Astrocyte of the cerebellum (primary cell): ENCODE data around the gene DNAJC21.
"Not testable (repeated sequence)": the region's sequence is repeated elsewhere in the genome, so short reads cannot be mapped to it uniquely, and the experiment has no call there.

Experiments
- DNase-seq: peaks from one replicate; pipeline ENCODE4 v3.0.0-alpha.2; 2011; ENCODE audit warnings: low read depth
- H3K4me3 ChIP-seq: 2 replicates; pipeline ENCODE4 v1.5.1; 2011; ENCODE audit warnings: mild to moderate bottlenecking, low read depth, low read length, moderate library complexity
- CTCF ChIP-seq: IDR thresholded peaks from 2 replicates; pipeline ENCODE4 v1.5.1; 2012; ENCODE audit warnings: low read length, low read depth, moderate library complexity, mild to moderate bottlenecking; ENCODE audit errors: missing control alignments
- in situ Hi-C: cut with HindIII; loops from 2 replicates; pipeline ENCODE4 v1.10.0; 2017; ENCODE audit warnings: low sequenced_read_pairs

DNAJC21 gene

DNA sequence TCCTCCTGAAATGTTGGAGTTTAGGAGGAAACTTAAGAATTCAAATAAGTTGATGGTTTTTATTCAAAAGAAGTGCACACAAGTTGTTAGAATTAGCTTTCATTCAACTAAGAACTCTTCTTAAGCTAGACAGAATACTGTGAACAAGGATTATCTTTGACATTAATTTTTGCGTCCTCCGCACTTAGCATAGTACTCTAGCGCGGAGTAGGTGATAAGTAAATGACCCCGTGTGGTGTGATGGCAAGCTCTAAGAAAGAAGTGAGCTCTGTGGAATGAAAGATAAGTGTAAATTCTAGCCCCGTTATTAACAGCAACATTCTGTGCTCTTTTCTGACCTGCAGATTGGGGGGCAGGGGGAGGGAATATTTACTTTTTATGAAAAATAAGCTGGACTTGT is 12.8 kb upstream of the DNAJC21 start:
- no peak for TF ChIP-seq CTCF
- DNase-seq: no peak
- peak overlapping the region; percentile 76 for H3K4me3 ChIP-seq
- in situ Hi-C loops: no loop called here

DNA sequence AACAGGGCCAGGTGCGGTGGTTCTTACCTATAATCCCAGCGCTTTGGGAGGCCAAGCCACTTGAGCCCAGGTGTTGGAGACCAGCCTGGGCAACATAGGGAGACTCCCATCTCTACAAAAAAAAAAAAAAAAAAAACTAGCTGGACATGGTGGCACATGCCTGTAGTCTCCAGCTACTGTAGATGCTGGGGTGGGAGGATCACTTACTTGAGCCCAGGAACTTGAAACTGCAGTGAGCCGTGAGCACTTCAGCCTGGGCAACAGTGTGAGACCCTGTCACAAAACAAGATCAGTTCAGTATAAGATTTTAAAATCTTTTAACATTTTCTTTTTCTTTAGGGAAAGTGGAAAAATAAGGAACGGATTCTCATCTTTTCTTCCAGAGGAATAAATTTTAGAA is 11.3 kb upstream of the DNAJC21 start:
- no peak for DNase-seq
- TF ChIP-seq CTCF: no peak
- in situ Hi-C loops: no loop called here
- H3K4me3 ChIP-seq: no peak overlapping the region

DNA sequence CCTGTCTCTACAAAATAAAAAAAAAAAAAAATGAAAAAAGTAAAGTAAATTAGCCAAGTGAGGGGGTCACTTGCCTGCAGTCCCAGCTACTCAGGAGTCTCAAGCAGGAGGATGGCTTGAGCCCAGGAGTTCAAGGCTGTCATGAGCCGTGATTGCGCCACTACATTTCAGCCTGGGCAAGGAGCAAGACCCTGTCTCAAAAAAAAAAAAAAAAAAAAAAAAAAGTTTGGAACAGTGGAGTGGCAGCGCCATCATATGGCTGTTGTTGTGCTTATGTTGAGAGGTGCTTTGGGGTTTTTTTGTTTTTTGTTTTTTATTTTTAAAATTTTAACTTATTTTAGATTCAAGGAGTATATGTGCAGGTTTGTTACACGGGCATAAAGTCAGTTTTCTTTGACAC is 10.3 kb upstream of the DNAJC21 start:
- DNase-seq: no peak
- no peak for TF ChIP-seq CTCF
- no peak overlapping the region for H3K4me3 ChIP-seq
- in situ Hi-C loops: no loop called here

DNA sequence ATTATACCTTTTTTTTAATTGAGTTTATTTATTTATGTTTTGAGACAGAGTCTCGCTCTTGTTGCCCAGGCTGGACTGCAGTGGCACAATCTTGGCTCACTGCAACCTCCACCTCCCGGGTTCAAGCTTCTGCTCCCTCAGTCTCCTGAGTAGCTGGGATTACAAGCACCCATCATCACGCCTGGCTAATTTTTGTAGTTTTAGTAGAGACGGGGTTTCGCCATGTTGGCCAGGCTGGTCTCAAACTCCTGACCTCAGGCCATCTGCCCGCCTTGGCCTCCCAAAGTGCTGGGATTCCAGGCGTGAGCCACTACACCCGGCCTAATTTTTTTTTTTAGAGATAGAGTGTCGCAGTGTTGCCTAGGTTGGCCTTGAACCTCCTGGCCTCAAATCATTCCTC is 6.1 kb upstream of the DNAJC21 start:
- in situ Hi-C loops, DNase-seq, H3K4me3 ChIP-seq: not testable (repeated sequence)

- in situ Hi-C loops: no loop called here
- TF ChIP-seq CTCF: no peak
- no peak overlapping the region for H3K4me3 ChIP-seq
- DNase-seq: peak; percentile 80
These were observed 5.5 kb upstream of the DNAJC21 start for GRCh38 chr5:34923694-34924461.

GRCh38 chr5:34924462-34924765 is 4.9 kb upstream of the DNAJC21 start:
- in situ Hi-C loops: no loop called here
- no peak for DNase-seq
- H3K4me3 ChIP-seq: no peak overlapping the region
- no peak for TF ChIP-seq CTCF

GRCh38 chr5:34926318-34926888 is 3.0 kb upstream of the DNAJC21 start:
- in situ Hi-C loops: no loop called here
- no peak for TF ChIP-seq CTCF

More at GRCh38 chr5:34926318-34926888, 3.0 kb upstream of the DNAJC21 start:
- no peak overlapping the region for H3K4me3 ChIP-seq
- no peak for DNase-seq
